HL-60/S4 treated with retinoic acid at 250 ng/mL for 4 days and 3 days (cell line): ENCODE data around the gene EXOSC1.
"Not testable (repeated sequence)": the region's sequence is repeated elsewhere in the genome, so short reads cannot be mapped to it uniquely, and the experiment has no call there.

ENCODE experiments used
- in situ Hi-C: fragments of 300-500 bp; cut with MboI; formaldehyde crosslinking; loops from 2 replicates; pipeline ENCODE4 v1.7.0; 2022; ENCODE audit warnings: low sequenced_read_pairs

EXOSC1 gene

GRCh38 chr10:97459933-97460332, 14.1 kb upstream of the EXOSC1 start:
- in situ Hi-C loops = no loop called here

DNA sequence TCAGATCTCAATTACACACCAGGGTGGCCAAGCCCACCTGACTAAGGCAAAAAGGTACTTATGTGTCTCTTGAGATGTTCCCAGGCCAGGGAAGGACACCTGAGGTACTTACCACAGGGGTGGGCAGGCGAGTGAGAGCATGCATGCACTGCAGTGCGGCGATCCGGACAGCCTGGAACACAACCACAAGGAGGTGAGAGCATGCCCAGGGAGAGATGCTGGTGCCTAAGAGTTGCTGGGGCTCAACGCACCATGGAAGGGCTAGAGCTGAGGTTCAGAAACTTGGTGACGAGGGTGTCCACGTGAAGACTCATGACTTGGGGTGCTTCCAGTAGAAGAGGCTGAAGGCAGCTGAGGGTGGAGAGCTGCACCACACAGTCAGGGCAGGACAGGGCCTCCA, 13.3 kb upstream of the EXOSC1 start:
- in situ Hi-C loops = no loop called here

DNA sequence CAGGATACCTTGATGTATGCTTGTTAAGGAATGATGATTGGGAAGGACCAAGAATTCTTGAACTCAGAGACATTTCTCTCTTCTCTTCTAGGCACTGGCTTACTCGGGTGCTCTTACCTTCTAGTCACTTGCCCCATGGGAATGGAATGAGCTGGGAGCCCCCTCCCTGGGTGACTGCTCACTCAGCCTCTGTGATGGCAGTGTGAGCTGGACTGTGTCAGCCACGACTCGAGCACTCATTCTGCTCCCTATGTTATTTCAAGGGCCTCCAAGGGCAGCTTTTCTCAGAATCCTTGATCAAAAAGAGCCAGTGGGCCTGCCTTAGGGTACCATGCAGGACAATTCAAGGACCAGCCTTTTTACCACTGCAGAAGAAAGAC, 10.9 kb upstream of the EXOSC1 start:
- in situ Hi-C loops = no loop called here

GRCh38 chr10:97456034-97456685, 10.4 kb upstream of the EXOSC1 start:
- in situ Hi-C loops = no loop called here

- in situ Hi-C loops = no loop called here
These were observed 8.7 kb upstream of the EXOSC1 start for GRCh38 chr10:97454330-97455036.

DNA sequence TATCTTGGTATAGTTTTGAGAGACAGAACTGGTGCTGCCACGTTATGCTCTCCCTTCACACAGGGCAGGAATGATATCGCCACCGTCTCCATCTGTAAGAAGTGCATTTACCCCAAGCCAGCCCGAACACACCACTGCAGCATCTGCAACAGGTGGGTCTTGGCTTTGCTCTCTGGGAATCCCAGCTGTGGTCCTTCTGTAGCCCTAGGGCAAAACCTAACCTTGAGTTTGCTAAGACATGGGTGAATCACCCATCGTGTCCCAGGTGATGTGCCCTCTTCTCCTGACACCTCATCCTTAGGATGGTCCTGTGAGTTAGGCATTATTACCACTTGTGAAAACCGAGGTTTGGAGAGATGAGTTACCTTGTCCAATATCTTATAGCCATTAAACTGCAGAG, 6.5 kb upstream of the EXOSC1 start:
- in situ Hi-C loops = no loop called here

- in situ Hi-C loops = no loop called here
These were observed 5.8 kb upstream of the EXOSC1 start for GRCh38 chr10:97451605-97452004.

- in situ Hi-C loops = no loop called here
These were observed 5.0 kb upstream of the EXOSC1 start for GRCh38 chr10:97450828-97451227.

- in situ Hi-C loops = no loop called here
These were observed 467 bp downstream of the EXOSC1 start for GRCh38 chr10:97445357-97445721.

DNA sequence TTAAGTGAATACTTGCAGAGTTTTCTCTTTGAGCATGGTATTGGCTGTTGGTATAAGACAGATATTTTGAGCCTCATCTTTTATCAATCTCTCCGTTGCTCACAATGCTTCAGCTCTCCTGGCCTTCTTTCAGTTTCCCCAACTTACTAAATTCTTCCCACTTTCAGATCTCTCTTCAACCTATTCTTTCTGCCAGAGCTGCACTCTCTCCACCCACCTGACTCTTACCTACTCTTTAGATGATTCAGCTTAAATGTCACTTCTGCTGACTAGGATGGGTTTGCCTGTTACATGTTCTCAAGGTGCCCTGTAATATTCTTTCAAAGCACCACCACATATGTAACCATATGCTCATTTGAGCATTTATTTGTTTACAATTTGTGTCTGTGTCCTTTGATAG, 1.6 kb downstream of the EXOSC1 start:
- in situ Hi-C loops = no loop called here

DNA sequence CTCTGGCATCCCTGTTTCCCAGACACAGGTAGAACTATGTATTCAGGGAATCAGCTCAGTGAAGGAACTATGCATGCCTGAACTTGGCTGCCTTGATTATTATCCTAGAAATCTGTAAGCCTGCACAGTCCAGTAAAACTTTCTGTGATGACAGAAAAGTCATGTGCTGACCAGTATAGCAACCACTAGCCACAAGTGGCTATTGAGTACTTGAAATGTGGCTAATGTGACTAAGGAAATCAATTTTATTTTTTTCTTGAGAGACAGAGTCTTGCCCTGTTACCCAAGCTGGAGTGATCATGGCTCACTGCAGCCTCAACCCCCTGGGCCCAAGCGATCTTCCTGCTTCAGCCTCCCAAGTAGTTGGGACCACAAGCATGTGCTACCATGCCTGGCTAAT, 3.5 kb downstream of the EXOSC1 start:
- in situ Hi-C loops = no loop called here

- in situ Hi-C loops = no loop called here
These were observed 10.6 kb downstream of the EXOSC1 start for GRCh38 chr10:97435211-97435610.

DNA sequence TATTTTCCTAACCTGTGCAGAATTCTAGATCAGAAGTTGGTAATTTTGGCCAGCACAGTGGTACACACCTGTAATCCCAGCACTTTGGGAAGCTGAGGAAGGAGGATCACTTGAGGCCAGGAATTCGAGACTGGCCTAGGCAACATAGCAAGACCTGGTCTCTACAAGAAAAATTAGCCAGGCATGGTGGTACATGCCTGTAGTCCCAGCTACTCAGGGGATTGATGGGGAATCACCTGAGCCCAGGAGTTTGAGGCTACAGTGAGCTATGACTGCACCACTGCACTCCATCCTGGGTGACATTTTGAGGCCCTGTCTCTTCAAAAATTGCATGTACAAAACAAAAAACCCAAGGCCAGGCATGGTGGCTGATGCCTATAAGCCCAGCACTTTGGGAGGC, 11.2 kb downstream of the EXOSC1 start:
- in situ Hi-C loops = no loop called here

- in situ Hi-C loops = no loop called here
These were observed 11.8 kb downstream of the EXOSC1 start for GRCh38 chr10:97434055-97434454.

DNA sequence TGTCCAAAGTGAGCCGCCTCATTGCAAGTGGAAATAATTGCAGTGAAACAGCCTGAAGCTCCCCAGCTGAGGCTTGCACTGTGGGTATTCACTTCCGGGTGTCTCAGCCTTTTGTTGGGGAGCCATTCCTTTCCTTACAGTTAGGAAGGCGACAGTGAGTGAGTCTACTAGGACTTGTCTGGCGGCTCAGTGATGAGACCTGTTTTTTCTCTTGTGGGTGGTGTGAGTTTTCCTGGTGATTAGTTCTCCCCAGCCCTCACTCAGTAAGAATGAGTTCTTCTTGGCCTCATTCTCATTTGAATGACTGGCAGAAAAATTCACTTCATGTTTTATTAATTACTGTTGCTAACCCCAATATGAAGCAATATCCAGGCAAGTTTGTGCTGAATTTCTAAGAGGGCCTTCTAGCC, 17.2 kb downstream of the EXOSC1 start:
- in situ Hi-C loops = no loop called here

DNA sequence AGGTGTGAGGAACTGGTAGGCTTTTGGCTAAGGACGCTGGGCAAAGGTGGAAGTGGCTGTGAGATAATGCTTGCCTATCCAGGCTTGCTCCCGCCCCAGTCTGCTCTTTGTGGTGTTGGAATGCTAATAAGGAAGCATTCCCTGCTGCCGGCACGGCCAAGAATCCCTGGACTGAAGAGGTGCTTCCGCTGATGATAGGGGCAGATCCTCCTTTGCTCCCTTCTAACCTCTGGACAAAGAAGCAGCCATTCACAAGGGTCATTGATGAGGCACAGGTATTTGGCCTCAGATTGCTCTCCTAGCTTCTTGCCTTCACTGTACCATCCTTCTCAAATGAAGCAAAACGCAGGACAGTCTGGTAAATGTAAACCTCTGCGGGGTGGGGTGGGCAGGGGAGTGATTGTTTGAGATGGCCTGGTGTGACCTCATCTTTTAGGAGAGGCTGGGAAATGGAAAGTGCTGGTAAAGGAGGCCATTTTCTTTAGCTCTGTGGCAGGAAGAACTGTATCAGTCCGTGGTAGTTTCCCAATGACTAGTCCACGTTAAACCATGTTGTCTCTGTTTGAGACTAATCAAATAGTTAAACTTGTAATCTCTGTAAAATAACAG, 18.1 kb downstream of the EXOSC1 start:
- in situ Hi-C loops = no loop called here

DNA sequence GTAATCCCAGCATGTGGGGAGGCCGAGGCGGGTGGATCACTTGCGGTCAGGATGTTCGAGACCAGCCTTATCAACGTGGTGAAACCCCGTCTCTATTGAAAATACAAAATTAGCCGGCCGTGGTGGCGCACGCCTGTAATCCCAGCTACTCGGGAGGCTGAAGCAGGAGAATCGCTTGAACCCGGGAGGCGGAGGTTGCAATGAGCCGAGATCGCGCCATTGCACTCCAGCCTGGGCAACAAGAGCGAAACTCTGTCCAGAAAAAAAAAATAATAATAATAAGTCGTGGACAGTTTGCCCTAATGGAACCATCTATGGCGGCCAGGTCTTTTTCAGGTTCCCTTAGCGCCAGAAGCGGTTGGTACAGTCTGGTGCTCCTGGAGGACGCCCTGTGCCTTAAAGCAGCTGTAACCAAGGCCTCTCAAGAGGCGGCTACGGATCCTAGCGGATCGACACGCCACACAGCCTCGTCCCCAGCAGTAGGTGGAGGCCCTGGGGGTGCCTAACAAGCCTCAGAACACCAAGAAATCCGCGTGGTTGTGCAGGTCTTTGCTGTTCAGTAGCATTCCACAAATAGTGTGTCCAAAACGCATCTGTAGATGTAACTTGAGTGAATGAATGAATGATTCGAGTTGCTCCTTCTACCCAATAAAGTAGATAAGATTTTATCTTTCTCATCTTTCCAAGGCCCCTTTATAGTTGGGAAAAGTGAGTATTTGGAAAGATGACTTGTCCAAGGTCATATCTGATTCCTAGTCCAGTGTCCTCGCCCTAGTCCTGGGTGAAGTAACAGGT, 18.8 kb downstream of the EXOSC1 start:
- in situ Hi-C loops = no loop called here

GRCh38 chr10:97425964-97426775, 19.6 kb downstream of the EXOSC1 start, which contains the start of gene PGAM1:
PGAM1 (plus strand) TSS chr10:97426191; CDS start chr10:97426308, 117 bp downstream.
- in situ Hi-C loops = no loop called here

- in situ Hi-C loops = not testable (repeated sequence)
These were observed 22.1 kb downstream of the EXOSC1 start for GRCh38 chr10:97423757-97424098.

GRCh38 chr10:97416565-97416964, 29.2 kb downstream of the EXOSC1 start:
- in situ Hi-C loops = no loop called here

GRCh38 chr10:97412891-97413304, 32.9 kb downstream of the EXOSC1 start:
- in situ Hi-C loops = no loop called here
